Breast epithelium (tissue), 4 donors: ENCODE results near the gene ATRN. TPM values are rescaled to one million over a fixed set of nuclear protein-coding genes. Genes with fewer than 3 reads are reported as not detected.

Experiments
- DNase-seq, 2 donors: peaks; one replicate each; pipeline ENCODE4 v3.0.0-alpha.2; 2019; ENCODE audit warnings: low spot score in 2 of 2
- H3K27ac ChIP-seq, 2 donors: fragments of 200-600 bp; sonication (generic) in 1 of 2; one replicate each; pipeline ENCODE4 v1.5.1; 2016 to 2019; ENCODE audit warnings: mild to moderate bottlenecking in 1 of 2
- H3K27me3 ChIP-seq, 2 donors: fragments of 200-600 bp; sonication (generic) in 1 of 2; one replicate each; pipeline versions ENCODE4 v1.5.1 to v1.6.0; 2017 to 2019; ENCODE audit warnings: control low read depth in 1 of 2, mild to moderate bottlenecking in 1 of 2
- H3K36me3 ChIP-seq: fragments of 200-600 bp; one replicate; pipeline ENCODE4 v1.5.1; 2019
- H3K4me1 ChIP-seq, 2 donors: fragments of 200-600 bp; sonication (generic); one replicate each; pipeline ENCODE4 v1.5.1; 2016 to 2019; ENCODE audit warnings: control low read depth in 1 of 2
- H3K4me3 ChIP-seq, 3 donors: fragments of 200-600 bp; sonication (generic); 1 replicate in 2 of 3; 2 replicates in 1 of 3; pipeline ENCODE4 v1.5.1; 2016 to 2019; ENCODE audit warnings: mild to moderate bottlenecking in 3 of 3, moderate library complexity in 2 of 3
- H3K9me3 ChIP-seq, 2 donors: fragments of 200-600 bp; sonication (generic) in 1 of 2; one replicate each; pipeline ENCODE4 v1.5.1; 2016 to 2019; ENCODE audit warnings: control low read depth in 1 of 2
- POLR2A ChIP-seq: fragments of 450-650 bp; IDR thresholded peaks from one replicate; pipeline ENCODE4 v1.6.1; 2016; ENCODE audit warnings: antibody characterized with exemption, mild to moderate bottlenecking, moderate library complexity
- POLR2AphosphoS5 ChIP-seq, 3 donors: sonication (generic); formaldehyde crosslinking; IDR thresholded peaks; one replicate each; pipeline ENCODE4 v1.6.1; 2017; ENCODE audit warnings: antibody characterized with exemption in 3 of 3
- intact Hi-C: fragments of 100-400 bp; cut with DNase I; formaldehyde crosslinking; loops from one replicate; pipeline ENCODE4 v1.15.1; 2023; ENCODE audit warnings: low total_unique reads
- total RNA-seq, 3 donors: library from RNA; depleted of rRNA; stranded (reverse); fragments of >200 nt; gene quantifications; one replicate each; pipeline ENCODE4 v1.1.0, GENCODE V29; 2016
- TF ChIP-seq, protein P1 (sequence below), 3 donors: fragments of 450-650 bp; IDR thresholded peaks; one replicate each; pipeline ENCODE4 v1.5.1; 2016 to 2017; ENCODE audit warnings: antibody characterized with exemption in 3 of 3, mild to moderate bottlenecking in 3 of 3, moderate library complexity in 3 of 3

Gene ATRN
- total RNA-seq, 3 donors from 2014 or later: 26.5 to 35.6 (median 32.3) TPM

DNA sequence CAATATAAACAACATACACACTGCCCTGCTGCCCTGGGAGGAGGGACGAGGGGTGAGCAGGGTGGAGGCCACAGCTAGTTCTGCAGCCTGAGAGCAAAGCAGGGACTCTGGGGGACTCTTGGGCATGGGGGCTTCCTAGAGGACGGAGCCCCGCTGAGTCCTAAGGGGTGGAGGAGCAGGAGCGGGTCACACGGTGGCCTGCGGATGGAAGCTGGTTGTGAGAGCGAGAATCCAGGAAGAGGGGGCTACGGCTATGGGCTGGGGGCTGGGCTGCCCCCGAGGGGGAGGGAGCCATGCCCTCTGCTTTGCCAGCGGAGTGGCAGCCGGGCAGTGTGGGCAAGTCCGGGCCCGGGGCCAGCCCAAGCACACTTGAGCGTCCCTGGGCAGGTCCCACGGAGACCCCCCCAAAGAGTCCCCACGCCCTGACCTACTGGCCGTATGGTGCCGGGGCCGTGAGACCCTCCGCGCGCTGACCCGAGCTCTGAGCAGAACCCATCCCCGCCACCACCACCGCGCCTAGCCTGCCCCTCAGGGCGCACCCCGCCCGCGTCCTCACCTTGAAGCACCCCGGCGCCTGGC is 210.6 kb downstream of the ATRN start:
- intact Hi-C loops: no loop called here
- Histone ChIP-seq H3K27me3 (peaks cover 0 to 23% of the 10 kb centered on the region in 2 donors), H3K36me3 (no peaks in the 10 kb centered on the region), H3K4me3 (peak overlapping the region; percentile 54 to 74 (median 54)), H3K4me1 (peaks cover 0 to 7% of the 10 kb centered on the region in 2 donors), H3K9me3 (no peaks in the 10 kb centered on the region), H3K27ac (peak overlapping the region; percentile 68 to 84)
- TF ChIP-seq, protein P1, sequence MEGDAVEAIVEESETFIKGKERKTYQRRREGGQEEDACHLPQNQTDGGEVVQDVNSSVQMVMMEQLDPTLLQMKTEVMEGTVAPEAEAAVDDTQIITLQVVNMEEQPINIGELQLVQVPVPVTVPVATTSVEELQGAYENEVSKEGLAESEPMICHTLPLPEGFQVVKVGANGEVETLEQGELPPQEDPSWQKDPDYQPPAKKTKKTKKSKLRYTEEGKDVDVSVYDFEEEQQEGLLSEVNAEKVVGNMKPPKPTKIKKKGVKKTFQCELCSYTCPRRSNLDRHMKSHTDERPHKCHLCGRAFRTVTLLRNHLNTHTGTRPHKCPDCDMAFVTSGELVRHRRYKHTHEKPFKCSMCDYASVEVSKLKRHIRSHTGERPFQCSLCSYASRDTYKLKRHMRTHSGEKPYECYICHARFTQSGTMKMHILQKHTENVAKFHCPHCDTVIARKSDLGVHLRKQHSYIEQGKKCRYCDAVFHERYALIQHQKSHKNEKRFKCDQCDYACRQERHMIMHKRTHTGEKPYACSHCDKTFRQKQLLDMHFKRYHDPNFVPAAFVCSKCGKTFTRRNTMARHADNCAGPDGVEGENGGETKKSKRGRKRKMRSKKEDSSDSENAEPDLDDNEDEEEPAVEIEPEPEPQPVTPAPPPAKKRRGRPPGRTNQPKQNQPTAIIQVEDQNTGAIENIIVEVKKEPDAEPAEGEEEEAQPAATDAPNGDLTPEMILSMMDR (IDR thresholded peaks at IDR 0.05): no peak
- TF ChIP-seq POLR2AphosphoS5 (IDR thresholded peaks at IDR 0.05) (no peak), POLR2A (no peak)
- no peak for DNase-seq

- no peak for DNase-seq
- TF ChIP-seq POLR2A (no peak), POLR2AphosphoS5 (IDR thresholded peaks at IDR 0.05) (peak in 1 of 3 donors; percentile 22)
- TF ChIP-seq, protein P1 (IDR thresholded peaks at IDR 0.05): no peak
- Histone ChIP-seq H3K27me3 (peaks cover 0 to 23% of the 10 kb centered on the region in 2 donors), H3K27ac (peak within 1 kb of the TSS; percentile 68 to 84), H3K4me3 (peak within 1 kb of the TSS; percentile 54 to 74 (median 54)), H3K9me3 (no peaks in the 10 kb centered on the region), H3K36me3 (no peaks in the 10 kb centered on the region), H3K4me1 (peaks cover 0 to 2% of the 10 kb centered on the region in 2 donors)
- intact Hi-C loops: no loop called here
Measured at GRCh38 chr20:3681931-3682781, 211.3 kb downstream of the ATRN start, which contains the start of gene ADAM33. ADAM33 (minus strand) TSS chr20:3682010; CDS start chr20:3682004, 6 bp downstream.

DNA sequence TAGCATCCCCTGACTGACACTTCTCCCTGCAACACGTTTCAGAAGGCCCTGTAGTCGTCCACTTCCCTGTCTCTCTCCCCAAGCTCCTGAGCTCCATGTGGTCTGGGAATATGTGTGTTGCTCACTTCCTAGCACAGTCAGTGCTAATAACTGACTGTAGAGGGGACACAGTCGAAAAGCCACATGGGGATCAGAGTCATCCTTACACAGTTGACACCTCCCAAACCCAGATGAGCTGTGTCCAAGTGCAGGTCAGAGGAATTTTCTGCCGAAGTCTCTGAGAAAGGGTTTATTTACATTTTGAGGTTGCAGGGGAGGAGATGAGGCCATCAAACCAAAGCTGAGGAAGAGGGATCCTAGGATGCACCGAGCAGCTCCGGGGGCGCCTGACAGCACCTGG is 214.5 kb downstream of the ATRN start:
- H3K27me3 ChIP-seq: peaks cover 0 to 22% of the 10 kb centered on the region in 2 donors
- no peaks in the 10 kb centered on the region for H3K9me3 ChIP-seq
- H3K36me3 ChIP-seq: no peaks in the 10 kb centered on the region
- H3K4me1 ChIP-seq: no peaks in the 10 kb centered on the region
- H3K27ac ChIP-seq: no peak overlapping the region
- intact Hi-C loops: no loop called here
- no peak for DNase-seq
- TF ChIP-seq POLR2AphosphoS5 (IDR thresholded peaks at IDR 0.05): no peak
- no peak for TF ChIP-seq POLR2A
- TF ChIP-seq, protein P1 (IDR thresholded peaks at IDR 0.05): no peak
- H3K4me3 ChIP-seq: no peak overlapping the region

DNA sequence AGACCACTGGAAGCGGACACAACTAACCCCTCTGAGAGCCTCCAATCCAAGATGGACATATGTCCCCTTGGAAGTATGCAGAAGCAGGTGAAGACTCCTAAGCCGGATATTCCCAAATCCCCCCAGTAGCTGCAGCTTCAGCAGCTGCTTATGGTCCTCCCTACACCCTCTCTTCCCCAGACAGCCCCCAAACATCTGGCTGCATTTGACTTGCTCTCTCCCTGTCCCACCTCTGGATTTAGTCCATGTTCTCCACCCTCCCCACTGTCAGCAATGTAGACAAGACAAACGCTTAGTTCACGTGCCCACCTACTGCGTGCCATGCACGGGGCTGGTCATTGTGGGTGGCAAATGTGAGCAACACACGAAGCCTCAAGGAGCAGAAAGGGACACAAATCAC is 215.6 kb downstream of the ATRN start:
- Histone ChIP-seq H3K36me3 (no peaks in the 10 kb centered on the region), H3K4me1 (no peaks in the 10 kb centered on the region), H3K9me3 (no peaks in the 10 kb centered on the region), H3K27me3 (peaks cover 0 to 12% of the 10 kb centered on the region in 2 donors), H3K4me3 (peak overlapping the region in 1 of 3 donors; percentile 25), H3K27ac (peak overlapping the region; percentile 13 to 76)
- intact Hi-C loops: no loop called here
- TF ChIP-seq POLR2A (no peak), POLR2AphosphoS5 (IDR thresholded peaks at IDR 0.05) (no peak)
- TF ChIP-seq, protein P1 (IDR thresholded peaks at IDR 0.05): no peak
- no peak for DNase-seq

DNA sequence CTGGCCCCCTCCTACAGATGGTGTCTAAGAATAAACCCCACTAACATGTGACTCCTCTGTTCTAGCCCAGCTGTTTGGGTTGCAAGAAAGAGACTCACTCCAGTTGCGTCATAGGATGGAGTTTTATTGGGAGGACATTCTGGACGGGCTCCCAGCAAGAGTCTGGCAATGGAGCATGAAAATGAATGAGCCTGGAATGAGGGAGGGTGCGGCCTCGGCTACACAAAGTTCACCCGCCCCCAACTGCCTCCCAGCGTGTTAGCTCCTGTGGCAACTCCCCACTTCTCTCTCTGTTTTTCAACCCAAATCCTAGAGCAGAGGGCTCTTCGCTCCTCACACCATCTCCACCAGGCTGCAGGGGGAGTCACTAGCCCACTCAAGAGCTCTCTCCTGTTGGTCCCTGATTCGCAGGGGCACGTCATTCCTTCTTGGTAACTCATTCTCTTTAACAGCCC is 216.1 kb downstream of the ATRN start:
- peak overlapping the region; percentile 31 to 87 for H3K27ac ChIP-seq
- H3K9me3 ChIP-seq: no peaks in the 10 kb centered on the region
- no peaks in the 10 kb centered on the region for H3K36me3 ChIP-seq
- H3K4me3 ChIP-seq: no peak overlapping the region
- DNase-seq: peak in 1 of 2 donors; percentile 41
- no peaks in the 10 kb centered on the region for H3K4me1 ChIP-seq
- intact Hi-C loops: no loop called here
- peak; percentile 48 to 65 (median 60) for TF ChIP-seq POLR2AphosphoS5 (IDR thresholded peaks at IDR 0.05)
- TF ChIP-seq, protein P1 (IDR thresholded peaks at IDR 0.05): no peak
- TF ChIP-seq POLR2A: no peak
- peaks cover 0 to 7% of the 10 kb centered on the region in 2 donors for H3K27me3 ChIP-seq
